NCI-H446 treated with DMSO at 0.1 percent for 48 hours (cell line): ENCODE data around the gene PRDM2.
A peak's percentile ranks its signal among the peaks of the same experiment; 100 is the strongest.
"Not testable (repeated sequence)": the region's sequence is repeated elsewhere in the genome, so short reads cannot be mapped to it uniquely, and the experiment has no call there.

Experiments used
- DNase-seq: peaks from one replicate; lab custom pipeline; 2025; lab: John Stamatoyannopoulos, UW

The PRDM2 gene, protein sequence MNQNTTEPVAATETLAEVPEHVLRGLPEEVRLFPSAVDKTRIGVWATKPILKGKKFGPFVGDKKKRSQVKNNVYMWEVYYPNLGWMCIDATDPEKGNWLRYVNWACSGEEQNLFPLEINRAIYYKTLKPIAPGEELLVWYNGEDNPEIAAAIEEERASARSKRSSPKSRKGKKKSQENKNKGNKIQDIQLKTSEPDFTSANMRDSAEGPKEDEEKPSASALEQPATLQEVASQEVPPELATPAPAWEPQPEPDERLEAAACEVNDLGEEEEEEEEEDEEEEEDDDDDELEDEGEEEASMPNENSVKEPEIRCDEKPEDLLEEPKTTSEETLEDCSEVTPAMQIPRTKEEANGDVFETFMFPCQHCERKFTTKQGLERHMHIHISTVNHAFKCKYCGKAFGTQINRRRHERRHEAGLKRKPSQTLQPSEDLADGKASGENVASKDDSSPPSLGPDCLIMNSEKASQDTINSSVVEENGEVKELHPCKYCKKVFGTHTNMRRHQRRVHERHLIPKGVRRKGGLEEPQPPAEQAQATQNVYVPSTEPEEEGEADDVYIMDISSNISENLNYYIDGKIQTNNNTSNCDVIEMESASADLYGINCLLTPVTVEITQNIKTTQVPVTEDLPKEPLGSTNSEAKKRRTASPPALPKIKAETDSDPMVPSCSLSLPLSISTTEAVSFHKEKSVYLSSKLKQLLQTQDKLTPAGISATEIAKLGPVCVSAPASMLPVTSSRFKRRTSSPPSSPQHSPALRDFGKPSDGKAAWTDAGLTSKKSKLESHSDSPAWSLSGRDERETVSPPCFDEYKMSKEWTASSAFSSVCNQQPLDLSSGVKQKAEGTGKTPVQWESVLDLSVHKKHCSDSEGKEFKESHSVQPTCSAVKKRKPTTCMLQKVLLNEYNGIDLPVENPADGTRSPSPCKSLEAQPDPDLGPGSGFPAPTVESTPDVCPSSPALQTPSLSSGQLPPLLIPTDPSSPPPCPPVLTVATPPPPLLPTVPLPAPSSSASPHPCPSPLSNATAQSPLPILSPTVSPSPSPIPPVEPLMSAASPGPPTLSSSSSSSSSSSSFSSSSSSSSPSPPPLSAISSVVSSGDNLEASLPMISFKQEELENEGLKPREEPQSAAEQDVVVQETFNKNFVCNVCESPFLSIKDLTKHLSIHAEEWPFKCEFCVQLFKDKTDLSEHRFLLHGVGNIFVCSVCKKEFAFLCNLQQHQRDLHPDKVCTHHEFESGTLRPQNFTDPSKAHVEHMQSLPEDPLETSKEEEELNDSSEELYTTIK (N-terminal part only)

GRCh38 chr1:13699936-13700520, at the start of gene PRDM2:
Gene PRDM2 (plus strand): TSS chr1:13700188. CDS start chr1:13715606, 15,418 bp downstream.
- peak; percentile 13 for DNase-seq

- no peak for DNase-seq
These were observed 48.7 kb upstream of the PRDM2 start for GRCh38 chr1:13651279-13651678.

GRCh38 chr1:13652238-13652637, 47.8 kb upstream of the PRDM2 start:
- no peak for DNase-seq

DNA sequence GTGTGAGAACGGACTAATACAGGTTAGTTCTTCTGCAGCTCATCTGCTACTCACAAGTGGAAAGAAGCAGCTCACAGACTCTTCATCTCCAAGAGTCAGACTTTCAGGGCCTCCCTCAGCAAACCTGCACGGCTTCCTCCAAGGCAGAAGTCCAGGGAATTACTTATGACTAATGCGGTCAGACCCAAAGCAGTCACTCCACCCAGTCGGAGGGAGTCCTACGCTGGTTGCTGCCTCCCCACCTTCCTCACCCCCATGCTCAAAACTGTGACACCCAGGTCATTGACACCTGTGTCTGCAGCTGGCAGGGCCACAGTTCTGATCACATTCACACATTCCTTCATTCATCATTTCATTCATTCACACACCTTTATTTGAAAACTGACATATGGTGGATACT, 38.4 kb upstream of the PRDM2 start:
- no peak for DNase-seq

DNA sequence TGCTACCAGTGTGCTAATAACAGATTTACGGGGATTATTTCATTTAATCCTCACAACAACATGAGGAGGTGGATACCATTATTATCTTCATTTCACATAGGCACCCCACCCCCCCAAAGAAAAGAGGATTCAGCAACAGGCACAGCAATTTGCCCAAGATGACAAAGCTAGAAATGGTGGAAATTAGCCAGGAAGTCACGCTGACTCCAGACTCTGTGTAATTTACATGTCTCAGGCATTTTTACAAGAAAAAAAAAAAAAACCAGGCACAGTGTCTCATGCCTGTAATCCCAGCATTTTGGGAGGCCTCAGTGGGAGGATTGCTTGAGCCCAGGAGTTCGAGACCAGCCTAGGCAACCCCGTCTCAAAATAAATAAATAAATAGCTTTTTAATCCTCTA, 37.5 kb upstream of the PRDM2 start:
- no peak for DNase-seq

- DNase-seq, result no peak
These were observed 36.0 kb upstream of the PRDM2 start for GRCh38 chr1:13663969-13664368.

DNA sequence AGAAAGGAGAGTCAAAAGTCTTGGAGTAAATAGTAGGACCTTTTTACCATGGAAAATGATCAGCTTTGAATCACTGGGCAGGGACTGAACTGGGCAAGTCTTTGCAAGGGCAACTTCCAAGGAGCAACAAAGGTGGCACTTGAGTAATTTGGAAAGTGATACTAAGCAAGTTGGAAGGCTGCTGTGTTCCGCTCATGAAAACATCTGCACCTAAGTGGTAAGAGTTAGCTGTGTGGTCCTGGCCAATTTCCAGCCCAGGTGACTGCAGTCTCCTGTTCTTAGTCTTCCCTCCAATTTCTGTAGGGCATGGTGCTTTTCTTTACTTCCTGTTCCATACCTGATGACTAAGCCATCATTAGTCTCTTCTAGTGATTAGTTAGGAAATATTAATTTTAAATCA, 35.5 kb upstream of the PRDM2 start:
- no peak for DNase-seq

DNA sequence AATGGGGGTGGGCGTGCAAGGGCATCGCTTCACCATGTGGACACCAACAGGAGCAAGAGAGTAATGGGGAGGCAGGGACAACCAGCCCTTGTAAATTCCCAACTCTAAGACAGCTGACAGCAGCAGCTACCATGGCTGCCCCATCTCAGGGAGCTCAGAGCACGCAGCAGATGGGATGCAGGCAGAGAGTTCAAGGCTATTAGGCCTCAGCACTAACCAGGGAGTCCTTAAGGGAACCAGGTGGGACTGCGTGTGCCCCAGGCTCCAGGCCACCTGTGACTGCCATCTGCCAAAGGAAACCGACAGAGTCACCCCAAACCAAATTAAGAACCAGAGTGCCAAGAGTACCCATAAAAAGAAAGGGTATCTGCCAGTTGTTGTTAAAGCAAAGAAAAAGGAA, 33.7 kb upstream of the PRDM2 start:
- no peak for DNase-seq

GRCh38 chr1:13667691-13668090, 32.3 kb upstream of the PRDM2 start:
- no peak for DNase-seq

- no peak for DNase-seq
These were observed 25.6 kb upstream of the PRDM2 start for GRCh38 chr1:13674377-13674776.

DNA sequence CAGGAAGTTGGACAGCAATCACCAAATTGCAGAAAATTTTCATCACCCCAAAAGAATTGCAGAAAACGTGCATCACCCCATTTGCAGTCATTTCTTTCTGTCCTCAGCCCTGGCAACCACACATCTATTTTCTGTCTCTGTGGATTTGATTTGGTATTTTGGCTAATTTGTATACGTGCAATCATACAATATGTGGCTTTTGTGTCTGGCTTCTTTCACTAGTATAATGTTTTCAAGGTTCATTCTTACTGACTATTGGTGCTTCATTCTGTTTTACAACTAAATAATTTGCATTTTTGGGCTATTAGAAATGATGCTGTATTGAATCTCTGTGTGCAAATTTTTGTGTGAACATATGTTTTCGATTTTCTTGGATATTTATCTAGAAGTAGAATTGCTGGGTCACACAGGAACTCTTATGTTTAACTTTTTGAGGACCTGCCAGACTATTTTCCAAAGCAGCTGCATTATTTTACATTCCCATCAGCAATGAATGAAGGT, 24.8 kb upstream of the PRDM2 start:
- no peak for DNase-seq

GRCh38 chr1:13677896-13678295, 22.1 kb upstream of the PRDM2 start:
- no peak for DNase-seq

GRCh38 chr1:13679651-13680050, 20.3 kb upstream of the PRDM2 start:
- no peak for DNase-seq

DNA sequence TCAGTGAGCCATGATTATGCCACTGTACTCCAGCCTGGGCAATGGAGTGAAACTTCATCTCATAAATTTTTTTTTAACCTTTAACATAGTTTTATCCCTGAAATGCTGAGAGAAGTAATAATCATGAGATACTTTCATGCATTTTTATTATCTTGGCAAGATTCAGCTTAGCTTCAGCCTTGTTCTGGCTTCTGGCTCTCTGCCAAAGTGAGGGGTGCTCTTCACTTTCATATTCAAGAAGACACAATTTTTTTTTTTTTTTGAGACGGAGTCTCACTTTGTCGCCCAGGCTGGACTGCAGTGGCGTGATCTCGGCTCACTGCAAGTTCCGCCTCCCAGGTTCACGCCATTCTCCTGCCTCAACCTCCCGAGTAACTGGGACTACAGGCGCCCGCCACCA, 19.4 kb upstream of the PRDM2 start:
- DNase-seq, result not testable (repeated sequence)

GRCh38 chr1:13681921-13682320, 18.1 kb upstream of the PRDM2 start:
- DNase-seq, result no peak

- DNase-seq, result no peak
These were observed 17.5 kb upstream of the PRDM2 start for GRCh38 chr1:13682444-13682843.

DNA sequence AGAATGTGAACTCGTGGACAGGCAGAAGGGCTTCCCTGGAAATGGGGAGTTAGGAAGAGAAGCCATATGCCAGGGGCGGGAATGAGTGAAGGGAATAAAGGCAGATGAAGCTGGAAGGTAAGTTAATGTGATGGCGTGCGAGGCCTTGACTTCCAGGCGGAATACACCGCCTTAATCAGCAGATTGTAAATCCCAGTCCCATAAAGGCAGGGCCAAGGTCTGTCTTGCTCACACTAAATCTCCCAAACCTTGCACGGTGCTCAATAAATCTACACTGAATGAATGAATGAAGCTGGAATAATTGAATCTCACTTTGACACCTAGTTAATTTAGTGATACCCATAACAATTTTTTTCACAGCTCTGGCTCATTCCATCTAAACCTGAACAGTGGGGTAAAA, 16.8 kb upstream of the PRDM2 start:
- no peak for DNase-seq

DNA sequence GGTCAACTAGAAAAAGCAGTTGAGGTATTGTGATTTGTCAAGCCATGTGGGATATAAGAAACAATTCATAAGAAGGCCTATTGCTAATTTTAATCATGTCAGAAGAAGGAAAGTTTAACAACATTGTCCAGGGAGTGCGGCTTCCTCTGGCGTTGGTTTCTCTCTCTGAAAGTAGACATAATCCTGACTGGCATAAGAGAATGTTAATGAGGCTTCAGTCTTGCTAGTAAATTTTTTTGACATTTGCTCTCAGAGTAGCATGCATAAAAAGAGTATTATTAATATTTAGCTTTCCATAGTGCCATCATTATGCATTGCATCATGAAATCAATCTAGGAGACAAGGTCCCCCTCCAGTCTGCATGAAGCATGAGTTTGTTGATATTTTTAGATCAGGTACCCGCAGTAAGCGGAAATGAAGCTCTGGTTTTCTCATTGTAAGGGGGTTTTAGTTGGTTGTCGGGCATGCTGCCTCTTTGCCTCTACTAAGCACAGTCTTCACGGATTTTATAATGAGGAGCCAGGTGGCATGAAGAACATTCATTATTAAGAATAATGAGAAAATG, 12.8 kb upstream of the PRDM2 start:
- no peak for DNase-seq

DNA sequence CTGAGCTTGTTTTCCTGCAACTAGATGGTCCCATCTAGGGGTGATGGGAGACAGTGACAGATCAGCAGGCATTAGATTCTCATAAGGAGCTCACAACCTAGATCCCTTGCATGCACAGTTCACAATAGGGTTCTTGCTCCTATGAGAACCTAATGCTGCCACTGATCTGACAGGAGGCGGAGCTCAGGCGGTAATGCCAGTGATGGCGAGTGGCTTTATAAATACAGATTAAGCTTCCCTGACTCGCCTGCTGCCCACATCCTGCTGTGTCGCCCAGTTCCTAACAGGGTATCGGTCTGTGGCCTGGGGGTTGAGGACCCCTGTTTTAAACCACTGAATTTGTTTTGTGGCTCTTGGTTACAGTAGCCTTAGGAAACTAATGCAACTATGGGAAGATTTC, 6.9 kb upstream of the PRDM2 start:
- DNase-seq, result not testable (repeated sequence)

DNA sequence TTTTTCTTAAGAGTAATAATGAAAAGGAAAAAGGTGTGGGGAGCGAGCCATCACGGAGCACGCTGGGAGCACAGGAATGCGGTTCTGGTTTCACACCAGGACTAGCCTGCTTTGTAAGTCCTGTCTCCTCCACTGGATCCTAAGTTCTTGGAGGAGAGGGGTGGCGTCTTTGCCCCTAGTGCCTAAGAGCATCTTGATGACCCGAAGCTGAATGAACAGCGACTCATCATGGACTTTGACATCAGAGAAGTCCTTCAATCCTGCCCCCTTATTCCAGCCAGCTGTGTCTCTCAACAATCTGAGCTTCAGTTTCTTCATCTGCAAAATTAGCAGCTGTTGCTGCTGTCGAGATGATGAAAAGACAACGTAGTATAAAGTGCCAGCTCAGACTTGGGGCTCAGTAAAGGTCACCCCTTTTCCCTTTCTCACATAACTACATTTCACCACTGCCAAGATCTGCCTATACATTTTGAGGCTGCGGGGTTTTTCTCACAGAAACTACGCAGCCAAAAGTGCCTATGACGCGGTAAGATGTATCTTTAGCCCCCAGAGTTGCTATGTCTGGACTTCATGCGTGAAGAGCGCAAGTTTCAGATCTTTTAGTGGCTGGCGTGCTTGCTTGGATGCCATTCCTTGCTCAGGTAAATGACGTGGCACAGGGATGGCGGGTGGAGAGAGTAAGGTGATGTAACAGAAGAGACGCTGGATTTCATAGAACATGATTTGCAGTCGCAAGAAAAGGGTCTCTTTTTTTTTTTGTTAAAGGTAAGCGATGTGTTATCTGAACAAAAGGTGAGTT, 4.9 kb upstream of the PRDM2 start:
- no peak for DNase-seq

DNA sequence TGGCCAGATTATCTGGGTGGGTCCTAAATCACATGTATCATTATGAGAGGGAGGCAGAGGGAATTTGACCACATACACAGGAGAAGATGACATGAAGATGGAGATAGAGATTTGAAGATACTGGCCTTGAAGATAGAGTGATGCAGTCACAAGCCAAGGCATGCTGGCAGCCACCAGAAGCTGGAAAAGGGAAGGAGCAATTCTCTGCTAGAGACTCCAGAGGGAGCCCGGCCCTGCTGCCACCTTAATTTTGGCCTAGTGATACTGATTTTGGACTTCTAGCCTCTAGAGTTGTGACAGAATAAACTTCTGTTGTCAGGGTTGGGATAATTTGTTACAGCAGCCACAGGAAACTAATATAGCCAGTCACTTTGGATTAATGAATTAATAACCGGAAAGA, 2.2 kb upstream of the PRDM2 start:
- DNase-seq, result no peak
